Muscle layer of colon (tissue), 2 donors: ENCODE results near the gene FOXP2.
"Not testable (repeated sequence)": the region's sequence is repeated elsewhere in the genome, so short reads cannot be mapped to it uniquely, and the experiment has no call there.

Source experiments
- H3K27ac ChIP-seq: one replicate; pipeline ENCODE4 v1.7.0; 2013; ENCODE audit warnings: low read depth, mild to moderate bottlenecking, low read length, moderate library complexity
- H3K27me3 ChIP-seq, 2 donors: one replicate each; pipeline ENCODE4 v1.7.0; 2013; ENCODE audit warnings: low read length in 2 of 2, mild to moderate bottlenecking in 2 of 2; ENCODE audit not compliant: insufficient read depth in 2 of 2, control insufficient read depth in 1 of 2
- H3K36me3 ChIP-seq: one replicate; pipeline ENCODE4 v1.7.0; 2013; ENCODE audit warnings: mild to moderate bottlenecking, low read length; ENCODE audit not compliant: insufficient read depth
- H3K4me1 ChIP-seq: one replicate; pipeline ENCODE4 v1.7.0; 2013; ENCODE audit warnings: mild to moderate bottlenecking, low read length; ENCODE audit not compliant: insufficient read depth
- H3K4me3 ChIP-seq, 2 donors: one replicate each; pipeline ENCODE4 v1.7.0; 2013; ENCODE audit warnings: low read length in 2 of 2, low read depth in 1 of 2, mild to moderate bottlenecking in 1 of 2, moderate library complexity in 1 of 2
- H3K9ac ChIP-seq: one replicate; pipeline ENCODE4 v1.7.0; 2013; ENCODE audit warnings: low read length
- H3K9me3 ChIP-seq: one replicate; pipeline ENCODE4 v1.7.0; 2013; ENCODE audit warnings: mild to moderate bottlenecking, low read length
- donor health status: abdominal sarcoma.
- donor health status: Adenocarcinoma of cecum.

The FOXP2 gene

GRCh38 chr7:114606100-114606499, 191.5 kb downstream of the FOXP2 start:
- Histone ChIP-seq H3K9me3 (no peaks in the 10 kb centered on the region), H3K27me3 (no peaks in the 10 kb centered on the region), H3K9ac (no peak overlapping the region), H3K27ac (no peak overlapping the region), H3K36me3 (no peaks in the 10 kb centered on the region), H3K4me1 (no peaks in the 10 kb centered on the region), H3K4me3 (no peak overlapping the region)

GRCh38 chr7:114608822-114609221, 194.2 kb downstream of the FOXP2 start:
- not testable (repeated sequence) for H3K4me1 ChIP-seq, H3K4me3 ChIP-seq, H3K9ac ChIP-seq, H3K9me3 ChIP-seq, H3K36me3 ChIP-seq, H3K27ac ChIP-seq, H3K27me3 ChIP-seq

- H3K4me3 ChIP-seq: no peak overlapping the region
- no peaks in the 10 kb centered on the region for H3K9me3 ChIP-seq
- H3K27me3 ChIP-seq: no peaks in the 10 kb centered on the region
- no peaks in the 10 kb centered on the region for H3K36me3 ChIP-seq
- no peak overlapping the region for H3K9ac ChIP-seq
- H3K4me1 ChIP-seq: no peaks in the 10 kb centered on the region
- H3K27ac ChIP-seq: no peak overlapping the region
Measured at GRCh38 chr7:114620208-114620607, 205.6 kb downstream of the FOXP2 start.

GRCh38 chr7:114622221-114622620, 207.6 kb downstream of the FOXP2 start:
- no peaks in the 10 kb centered on the region for H3K9me3 ChIP-seq
- H3K9ac ChIP-seq: no peak overlapping the region
- no peak overlapping the region for H3K4me3 ChIP-seq
- no peaks in the 10 kb centered on the region for H3K36me3 ChIP-seq
- H3K4me1 ChIP-seq: no peaks in the 10 kb centered on the region
- H3K27me3 ChIP-seq: no peaks in the 10 kb centered on the region
- H3K27ac ChIP-seq: no peak overlapping the region

GRCh38 chr7:114623146-114623545, 208.5 kb downstream of the FOXP2 start:
- H3K4me1 ChIP-seq: no peaks in the 10 kb centered on the region
- no peak overlapping the region for H3K27ac ChIP-seq
- H3K9me3 ChIP-seq: no peaks in the 10 kb centered on the region
- no peak overlapping the region for H3K9ac ChIP-seq
- no peaks in the 10 kb centered on the region for H3K27me3 ChIP-seq
- no peaks in the 10 kb centered on the region for H3K36me3 ChIP-seq
- H3K4me3 ChIP-seq: no peak overlapping the region

GRCh38 chr7:114627231-114627630, 212.6 kb downstream of the FOXP2 start:
- Histone ChIP-seq H3K4me3 (no peak overlapping the region), H3K9ac (no peak overlapping the region), H3K9me3 (no peaks in the 10 kb centered on the region), H3K36me3 (peaks cover 28% of the 10 kb centered on the region), H3K27ac (no peak overlapping the region), H3K27me3 (no peaks in the 10 kb centered on the region), H3K4me1 (no peaks in the 10 kb centered on the region)

GRCh38 chr7:114628362-114628761, 213.7 kb downstream of the FOXP2 start:
- H3K36me3 ChIP-seq: peaks cover 30% of the 10 kb centered on the region

GRCh38 chr7:114629762-114630161, 215.1 kb downstream of the FOXP2 start:
- Histone ChIP-seq H3K9me3 (no peaks in the 10 kb centered on the region), H3K4me1 (no peaks in the 10 kb centered on the region), H3K27ac (no peak overlapping the region), H3K4me3 (no peak overlapping the region), H3K27me3 (no peaks in the 10 kb centered on the region), H3K9ac (no peak overlapping the region), H3K36me3 (peaks cover 30% of the 10 kb centered on the region)

More at GRCh38 chr7:114628362-114628761, 213.7 kb downstream of the FOXP2 start:
- no peak overlapping the region for H3K4me3 ChIP-seq
- no peak overlapping the region for H3K27ac ChIP-seq
- H3K9ac ChIP-seq: no peak overlapping the region
- no peaks in the 10 kb centered on the region for H3K4me1 ChIP-seq
- H3K9me3 ChIP-seq: no peaks in the 10 kb centered on the region
- H3K27me3 ChIP-seq: no peaks in the 10 kb centered on the region

- H3K4me3 ChIP-seq: no peak overlapping the region
- H3K9ac ChIP-seq: no peak overlapping the region
- no peaks in the 10 kb centered on the region for H3K27me3 ChIP-seq
- no peak overlapping the region for H3K27ac ChIP-seq
- H3K9me3 ChIP-seq: no peaks in the 10 kb centered on the region
- no peaks in the 10 kb centered on the region for H3K4me1 ChIP-seq
- H3K36me3 ChIP-seq: peaks cover 30% of the 10 kb centered on the region
Measured at GRCh38 chr7:114630201-114630990, 215.8 kb downstream of the FOXP2 start.

- H3K9ac ChIP-seq: no peak overlapping the region
- no peak overlapping the region for H3K27ac ChIP-seq
- H3K4me3 ChIP-seq: no peak overlapping the region
- no peaks in the 10 kb centered on the region for H3K27me3 ChIP-seq
- H3K4me1 ChIP-seq: no peaks in the 10 kb centered on the region
- H3K36me3 ChIP-seq: peaks cover 30% of the 10 kb centered on the region
- no peaks in the 10 kb centered on the region for H3K9me3 ChIP-seq
Measured at GRCh38 chr7:114631249-114631822, 216.7 kb downstream of the FOXP2 start.

GRCh38 chr7:114639451-114639850, 224.8 kb downstream of the FOXP2 start:
- Histone ChIP-seq H3K4me1 (no peaks in the 10 kb centered on the region), H3K27me3 (no peaks in the 10 kb centered on the region), H3K9ac (no peak overlapping the region), H3K27ac (no peak overlapping the region), H3K36me3 (peaks cover 9% of the 10 kb centered on the region), H3K4me3 (no peak overlapping the region), H3K9me3 (no peaks in the 10 kb centered on the region)

GRCh38 chr7:114644455-114644854, 229.8 kb downstream of the FOXP2 start:
- no peak overlapping the region for H3K27ac ChIP-seq
- no peaks in the 10 kb centered on the region for H3K27me3 ChIP-seq
- no peak overlapping the region for H3K9ac ChIP-seq

More at GRCh38 chr7:114644455-114644854, 229.8 kb downstream of the FOXP2 start:
- Histone ChIP-seq H3K4me3 (no peak overlapping the region), H3K9me3 (no peaks in the 10 kb centered on the region), H3K4me1 (peaks cover 4% of the 10 kb centered on the region), H3K36me3 (peaks cover 12% of the 10 kb centered on the region)
